Mesendoderm (in vitro differentiated cells): ENCODE results near the gene GCNA.

Source experiments
- DNase-seq: peaks from one replicate; pipeline ENCODE4 v3.0.0; 2013
- H2AK5ac ChIP-seq: 2 replicates; pipeline ENCODE4 v1.6.1; 2013; ENCODE audit warnings: low read length, inconsistent platforms
- H2BK120ac ChIP-seq: 2 replicates; pipeline ENCODE4 v1.6.1; 2013; ENCODE audit warnings: low read depth, mild to moderate bottlenecking, low read length, moderate library complexity, mixed read lengths
- H2BK15ac ChIP-seq: replicated peaks from 2 replicates; pipeline ENCODE4 v1.6.1; 2013; ENCODE audit warnings: low read depth, mild to moderate bottlenecking, moderate library complexity
- H2BK5ac ChIP-seq: 2 replicates; pipeline ENCODE4 v1.6.1; 2013; ENCODE audit warnings: low read length, inconsistent platforms
- H3K18ac ChIP-seq: 2 replicates; pipeline ENCODE4 v1.6.1; 2013; ENCODE audit warnings: mild to moderate bottlenecking, low read length, mixed read lengths
- H3K23ac ChIP-seq: one replicate; pipeline ENCODE4 v1.6.1; 2013; ENCODE audit warnings: low read length
- H3K27ac ChIP-seq: 2 replicates; pipeline ENCODE4 v1.5.1; 2013; ENCODE audit warnings: low read depth, mild to moderate bottlenecking, inconsistent platforms, low read length, moderate library complexity
- H3K27me3 ChIP-seq: 2 replicates; pipeline ENCODE4 v1.6.1; 2013; ENCODE audit warnings: low read length, control low read depth, mild to moderate bottlenecking, inconsistent platforms; ENCODE audit not compliant: insufficient read depth, poor library complexity
- H3K36me3 ChIP-seq: 2 replicates; pipeline ENCODE4 v1.6.1; 2013; ENCODE audit warnings: low read length, inconsistent platforms; ENCODE audit not compliant: control insufficient read depth, insufficient read depth
- H3K4ac ChIP-seq: one replicate; pipeline ENCODE4 v1.6.1; 2013; ENCODE audit warnings: low read depth, mild to moderate bottlenecking, low read length, moderate library complexity
- H3K4me1 ChIP-seq: 2 replicates; pipeline ENCODE4 v1.6.1; 2013; ENCODE audit warnings: low read depth, low read length, inconsistent platforms; ENCODE audit not compliant: control insufficient read depth
- H3K4me2 ChIP-seq: 2 replicates; pipeline ENCODE4 v1.6.1; 2013; ENCODE audit warnings: low read length
- H3K4me3 ChIP-seq: 2 replicates; pipeline ENCODE4 v1.5.1; 2013; ENCODE audit warnings: mild to moderate bottlenecking, low read length
- H3K56ac ChIP-seq: one replicate; pipeline ENCODE4 v1.6.1; 2013; ENCODE audit warnings: low read length
- H3K79me1 ChIP-seq: 2 replicates; pipeline ENCODE4 v1.6.1; 2013; ENCODE audit warnings: low read length, inconsistent platforms
- H3K79me2 ChIP-seq: 2 replicates; pipeline ENCODE4 v1.6.1; 2013; ENCODE audit warnings: mild to moderate bottlenecking, low read length; ENCODE audit not compliant: control insufficient read depth, insufficient read depth
- H3K9ac ChIP-seq: 2 replicates; pipeline ENCODE4 v1.6.1; 2013; ENCODE audit warnings: low read length, inconsistent platforms
- H4K5ac ChIP-seq: one replicate; pipeline ENCODE4 v1.6.1; 2013; ENCODE audit warnings: low read length
- H4K8ac ChIP-seq: one replicate; pipeline ENCODE4 v1.6.1; 2013; ENCODE audit warnings: low read depth, mild to moderate bottlenecking, control low read depth, low read length, moderate library complexity
- WGBS: extraction: QIAGEN DNeasy Blood & Tissue Kit; methylation state at CpG from one replicate; pipeline ENCODE4 v1.1.7; 2013; ENCODE audit warnings: low lambda C conversion rate, missing lambda C conversion rate; ENCODE audit not compliant: insufficient coverage; ENCODE audit errors: extremely low coverage; 5-methylcytosine and 5-hydroxymethylcytosine counted together

The GCNA gene

GRCh38 chrX:71534773-71535544 is 43.3 kb upstream of the GCNA start:
- H3K79me1 ChIP-seq: no peaks in the 10 kb centered on the region
- peak overlapping the region; percentile 54 for H3K4me2 ChIP-seq
- no peak overlapping the region for H3K18ac ChIP-seq
- peaks cover 58% of the 10 kb centered on the region for H3K79me2 ChIP-seq
- H3K23ac ChIP-seq: no peak overlapping the region
- no peak overlapping the region for H2BK5ac ChIP-seq
- H4K5ac ChIP-seq: no peak overlapping the region
- no peaks in the 10 kb centered on the region for H3K27me3 ChIP-seq
- H3K4me1 ChIP-seq: no peaks in the 10 kb centered on the region
- H3K4me3 ChIP-seq: peak overlapping the region; percentile 97
- H2AK5ac ChIP-seq: no peak overlapping the region
- H3K9ac ChIP-seq: peak overlapping the region; percentile 99
- no peak overlapping the region for H2BK120ac ChIP-seq
- no peak overlapping the region for H3K4ac ChIP-seq
- H4K8ac ChIP-seq: no peak overlapping the region
- no peak overlapping the region for H2BK15ac ChIP-seq
- no peak for DNase-seq
- H3K27ac ChIP-seq: no peak overlapping the region
- no CpG with 5 or more reads among the region's 9 CpGs for WGBS
- H3K36me3 ChIP-seq: no peaks in the 10 kb centered on the region
- H3K56ac ChIP-seq: peak overlapping the region; percentile 99

- Histone ChIP-seq H3K4me1 (no peaks in the 10 kb centered on the region), H3K27me3 (no peaks in the 10 kb centered on the region), H2BK15ac (no peak overlapping the region), H3K4me2 (peak overlapping the region; percentile 29), H3K27ac (no peak overlapping the region), H2AK5ac (no peak overlapping the region), H3K4ac (no peak overlapping the region), H2BK120ac (no peak overlapping the region), H4K5ac (no peak overlapping the region), H4K8ac (no peak overlapping the region), H3K79me2 (peaks cover 68% of the 10 kb centered on the region), H3K9ac (peak overlapping the region; percentile 45), H3K23ac (no peak overlapping the region), H2BK5ac (no peak overlapping the region), H3K36me3 (no peaks in the 10 kb centered on the region), H3K56ac (peak overlapping the region; percentile 7), H3K4me3 (no peak overlapping the region), H3K79me1 (no peaks in the 10 kb centered on the region), H3K18ac (no peak overlapping the region)
- WGBS: no CpG with 5 or more reads among the region's 5 CpGs
- DNase-seq: no peak
Measured at GRCh38 chrX:71536285-71536684, 42.0 kb upstream of the GCNA start.

GRCh38 chrX:71537743-71538142 is 40.5 kb upstream of the GCNA start:
- Histone ChIP-seq H3K18ac (no peak overlapping the region), H3K4me3 (no peak overlapping the region), H3K4ac (no peak overlapping the region), H4K5ac (no peak overlapping the region), H3K56ac (no peak overlapping the region), H3K79me1 (no peaks in the 10 kb centered on the region), H3K4me1 (no peaks in the 10 kb centered on the region), H4K8ac (no peak overlapping the region), H2BK120ac (no peak overlapping the region), H3K27me3 (no peaks in the 10 kb centered on the region), H3K27ac (no peak overlapping the region), H2BK15ac (no peak overlapping the region), H2AK5ac (no peak overlapping the region), H3K23ac (no peak overlapping the region), H2BK5ac (no peak overlapping the region), H3K4me2 (no peak overlapping the region), H3K79me2 (peaks cover 83% of the 10 kb centered on the region), H3K9ac (no peak overlapping the region), H3K36me3 (no peaks in the 10 kb centered on the region)
- no CpG with 5 or more reads among the region's 9 CpGs for WGBS
- no peak for DNase-seq

- no peaks in the 10 kb centered on the region for H3K79me1 ChIP-seq
- no peak overlapping the region for H3K23ac ChIP-seq
- H2AK5ac ChIP-seq: no peak overlapping the region
- H3K27me3 ChIP-seq: no peaks in the 10 kb centered on the region
- peaks cover 75% of the 10 kb centered on the region for H3K79me2 ChIP-seq
- H3K9ac ChIP-seq: no peak overlapping the region
- no peak overlapping the region for H2BK120ac ChIP-seq
- H2BK15ac ChIP-seq: no peak overlapping the region
- H3K18ac ChIP-seq: no peak overlapping the region
- H3K4me3 ChIP-seq: no peak overlapping the region
- WGBS: no CpG with 5 or more reads among the region's 3 CpGs
- no peak overlapping the region for H3K4me2 ChIP-seq
- H4K5ac ChIP-seq: no peak overlapping the region
- H4K8ac ChIP-seq: no peak overlapping the region
- H3K27ac ChIP-seq: no peak overlapping the region
- H3K56ac ChIP-seq: no peak overlapping the region
- H3K4ac ChIP-seq: no peak overlapping the region
- H2BK5ac ChIP-seq: no peak overlapping the region
- H3K4me1 ChIP-seq: no peaks in the 10 kb centered on the region
- DNase-seq: peak; percentile 24
- H3K36me3 ChIP-seq: no peaks in the 10 kb centered on the region
Measured at GRCh38 chrX:71540801-71541200, 37.4 kb upstream of the GCNA start.

GRCh38 chrX:71541210-71542022 is 36.8 kb upstream of the GCNA start:
- H4K8ac ChIP-seq: no peak overlapping the region
- H3K79me1 ChIP-seq: no peaks in the 10 kb centered on the region
- H3K23ac ChIP-seq: no peak overlapping the region
- H3K27me3 ChIP-seq: no peaks in the 10 kb centered on the region
- H3K4me1 ChIP-seq: no peaks in the 10 kb centered on the region
- no peak overlapping the region for H3K4me2 ChIP-seq
- H3K56ac ChIP-seq: no peak overlapping the region
- H2BK15ac ChIP-seq: no peak overlapping the region
- H3K4me3 ChIP-seq: no peak overlapping the region
- 100% methylated on average over 2 of the region's 8 CpGs for WGBS
- H3K27ac ChIP-seq: no peak overlapping the region
- no peak for DNase-seq
- peaks cover 72% of the 10 kb centered on the region for H3K79me2 ChIP-seq
- H3K18ac ChIP-seq: no peak overlapping the region
- no peak overlapping the region for H2BK120ac ChIP-seq
- no peak overlapping the region for H2AK5ac ChIP-seq
- no peaks in the 10 kb centered on the region for H3K36me3 ChIP-seq
- no peak overlapping the region for H2BK5ac ChIP-seq
- no peak overlapping the region for H4K5ac ChIP-seq
- no peak overlapping the region for H3K4ac ChIP-seq
- no peak overlapping the region for H3K9ac ChIP-seq
